GM06990 (cell line): Measurements from ENCODE around the gene DLG2.

Source experiments
- DNase-seq: peaks from one replicate; pipeline ENCODE4 v3.0.0-alpha.2; 2011; ENCODE audit not compliant: insufficient read length; ENCODE audit errors: extremely low read depth
- H3K27me3 ChIP-seq: replicated peaks from 2 replicates; pipeline ENCODE4 v1.6.0; 2011; ENCODE audit warnings: low read length; ENCODE audit not compliant: control insufficient read depth, insufficient read depth
- H3K36me3 ChIP-seq: 2 replicates; pipeline ENCODE4 v1.5.1; 2011; ENCODE audit warnings: low read length; ENCODE audit not compliant: control insufficient read depth, insufficient read depth
- H3K4me3 ChIP-seq: replicated peaks from 2 replicates; pipeline ENCODE4 v1.5.1; 2011; ENCODE audit warnings: low read depth, mild to moderate bottlenecking, control low read depth, low read length
- TF ChIP-seq, protein P1 (sequence below): IDR thresholded peaks from 2 replicates; pipeline ENCODE4 v1.5.1; 2011; ENCODE audit warnings: low read length, control low read depth, mild to moderate bottlenecking, inconsistent platforms; ENCODE audit not compliant: insufficient read depth, poor library complexity, severe bottlenecking

The DLG2 gene

DNA sequence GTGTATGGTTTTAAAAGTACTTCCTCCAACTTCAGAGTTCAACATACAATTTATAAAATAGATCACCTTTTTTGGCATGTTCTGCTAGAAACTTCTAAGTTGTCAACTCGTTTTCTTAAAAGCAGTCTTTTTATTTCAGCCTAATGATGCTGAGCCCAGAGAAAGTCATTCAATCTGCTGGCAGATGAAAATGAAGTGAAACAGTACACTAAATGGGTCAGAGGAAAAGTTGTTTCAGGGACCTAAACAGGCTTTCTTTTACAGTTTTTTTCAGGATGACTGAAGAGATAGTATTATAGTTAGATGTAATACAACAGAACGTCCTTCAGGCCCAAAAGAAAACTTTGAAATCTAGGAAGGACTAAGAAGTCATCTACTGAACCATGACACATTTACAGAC is 1498.3 kb downstream of the DLG2 start:
- Histone ChIP-seq H3K27me3 (no peaks in the 10 kb centered on the region), H3K36me3 (no peaks in the 10 kb centered on the region), H3K4me3 (no peak overlapping the region)
- TF ChIP-seq, protein P1, sequence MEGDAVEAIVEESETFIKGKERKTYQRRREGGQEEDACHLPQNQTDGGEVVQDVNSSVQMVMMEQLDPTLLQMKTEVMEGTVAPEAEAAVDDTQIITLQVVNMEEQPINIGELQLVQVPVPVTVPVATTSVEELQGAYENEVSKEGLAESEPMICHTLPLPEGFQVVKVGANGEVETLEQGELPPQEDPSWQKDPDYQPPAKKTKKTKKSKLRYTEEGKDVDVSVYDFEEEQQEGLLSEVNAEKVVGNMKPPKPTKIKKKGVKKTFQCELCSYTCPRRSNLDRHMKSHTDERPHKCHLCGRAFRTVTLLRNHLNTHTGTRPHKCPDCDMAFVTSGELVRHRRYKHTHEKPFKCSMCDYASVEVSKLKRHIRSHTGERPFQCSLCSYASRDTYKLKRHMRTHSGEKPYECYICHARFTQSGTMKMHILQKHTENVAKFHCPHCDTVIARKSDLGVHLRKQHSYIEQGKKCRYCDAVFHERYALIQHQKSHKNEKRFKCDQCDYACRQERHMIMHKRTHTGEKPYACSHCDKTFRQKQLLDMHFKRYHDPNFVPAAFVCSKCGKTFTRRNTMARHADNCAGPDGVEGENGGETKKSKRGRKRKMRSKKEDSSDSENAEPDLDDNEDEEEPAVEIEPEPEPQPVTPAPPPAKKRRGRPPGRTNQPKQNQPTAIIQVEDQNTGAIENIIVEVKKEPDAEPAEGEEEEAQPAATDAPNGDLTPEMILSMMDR: no peak
- no peak for DNase-seq

DNA sequence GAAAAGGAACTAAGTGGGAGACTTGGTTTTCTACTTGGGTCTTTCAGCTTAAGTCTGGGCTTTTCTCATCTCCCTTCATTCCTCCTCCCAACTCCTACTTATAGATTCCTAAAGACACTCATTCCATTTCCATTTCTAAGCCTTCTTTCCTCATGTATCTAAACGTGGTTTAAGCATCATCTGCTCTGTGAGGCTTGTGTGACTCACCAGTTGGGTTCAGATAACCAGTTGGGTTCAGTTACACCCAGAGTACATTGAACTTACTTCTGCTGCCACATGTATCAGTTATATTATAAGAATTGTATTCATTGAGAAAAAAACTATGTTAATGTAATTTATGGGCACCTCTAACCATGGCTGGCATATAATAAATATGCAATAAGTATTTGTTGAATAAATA is 1509.8 kb downstream of the DLG2 start:
- TF ChIP-seq, protein P1: no peak
- Histone ChIP-seq H3K36me3 (no peaks in the 10 kb centered on the region), H3K27me3 (no peaks in the 10 kb centered on the region), H3K4me3 (no peak overlapping the region)
- DNase-seq: no peak

DNA sequence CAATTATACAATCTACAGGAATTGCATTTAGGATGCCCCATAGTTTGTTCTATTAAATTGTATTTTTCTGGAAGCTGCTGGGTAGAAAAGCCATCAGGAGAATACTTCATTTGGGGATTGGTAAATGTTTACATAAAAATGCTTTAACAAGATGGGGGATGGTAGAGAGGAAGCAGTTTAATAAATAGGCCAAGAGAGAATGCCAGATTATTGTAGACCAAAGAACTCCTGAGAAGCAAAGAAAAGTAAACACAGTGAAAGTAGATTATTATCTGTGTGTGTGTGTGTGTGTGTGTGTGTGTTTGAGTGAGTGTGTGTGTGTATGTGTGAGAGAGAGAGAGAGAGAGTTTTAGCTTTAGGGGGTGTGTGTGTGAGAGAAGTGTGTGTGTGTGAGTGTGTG is 1520.6 kb downstream of the DLG2 start:
- no peaks in the 10 kb centered on the region for H3K36me3 ChIP-seq
- DNase-seq: no peak
- TF ChIP-seq, protein P1: no peak
- no peaks in the 10 kb centered on the region for H3K27me3 ChIP-seq
- H3K4me3 ChIP-seq: no peak overlapping the region

DNA sequence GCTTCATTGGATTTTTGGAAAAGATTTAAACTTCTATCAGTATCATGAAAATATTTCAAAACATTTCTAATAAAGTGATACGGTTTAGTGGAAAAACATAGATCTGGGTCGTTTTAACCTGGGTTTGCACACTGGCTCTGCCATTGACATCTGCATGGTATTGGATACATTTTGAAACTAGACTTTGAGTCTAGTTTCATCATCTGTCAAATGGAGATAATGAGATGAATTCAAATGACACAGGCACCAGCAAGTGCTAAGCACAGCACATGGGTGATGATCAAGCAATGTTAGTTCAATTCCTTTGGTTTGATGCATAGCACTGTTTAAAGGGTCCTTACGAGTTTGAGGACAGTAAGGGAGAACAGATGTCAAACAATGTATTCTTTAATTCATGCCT is 1522.0 kb downstream of the DLG2 start:
- Histone ChIP-seq H3K36me3 (no peaks in the 10 kb centered on the region), H3K27me3 (no peaks in the 10 kb centered on the region), H3K4me3 (no peak overlapping the region)
- TF ChIP-seq, protein P1: no peak
- DNase-seq: no peak

DNA sequence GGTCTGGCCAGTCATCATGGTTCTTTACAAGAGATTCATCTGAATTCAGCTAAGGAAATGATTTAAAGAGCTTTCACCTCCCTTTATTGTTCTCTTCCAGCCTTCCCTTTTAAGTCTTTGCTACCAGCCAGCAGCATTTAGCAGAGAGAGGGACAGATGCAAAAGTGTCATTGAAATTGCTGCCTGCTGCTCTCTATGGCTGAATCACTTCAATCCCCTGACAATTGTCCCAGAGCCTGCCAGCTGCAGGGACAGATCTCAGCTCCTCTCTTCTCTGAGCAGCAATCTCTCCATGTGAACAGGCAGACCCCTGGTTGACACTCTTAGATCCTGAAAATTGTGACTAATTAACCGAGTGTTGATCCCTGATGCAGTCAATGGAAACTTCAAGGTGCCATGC is 1524.0 kb downstream of the DLG2 start:
- Histone ChIP-seq H3K4me3 (no peak overlapping the region), H3K27me3 (no peaks in the 10 kb centered on the region), H3K36me3 (no peaks in the 10 kb centered on the region)
- TF ChIP-seq, protein P1: no peak
- DNase-seq: no peak

DNA sequence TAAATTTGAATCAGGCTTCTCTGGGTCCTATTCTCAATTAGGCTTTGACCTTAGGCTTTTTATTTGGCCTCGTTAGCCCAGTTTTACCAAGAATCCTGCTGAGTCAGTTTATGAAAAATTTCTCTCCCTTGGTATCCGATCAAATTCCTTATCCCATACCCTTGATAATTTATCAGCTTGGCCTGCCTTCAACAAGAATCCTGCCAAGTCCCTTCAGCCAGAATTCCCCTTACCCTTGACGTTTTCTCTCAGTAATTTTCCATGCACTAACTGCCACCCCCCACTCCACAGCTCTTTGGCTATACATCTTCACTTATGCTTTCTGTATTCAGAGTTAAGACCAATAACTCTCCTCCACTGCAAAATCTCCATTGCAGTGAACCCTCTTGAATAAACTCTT is 1530.0 kb downstream of the DLG2 start:
- TF ChIP-seq, protein P1: no peak
- H3K27me3 ChIP-seq: no peaks in the 10 kb centered on the region
- no peaks in the 10 kb centered on the region for H3K36me3 ChIP-seq
- no peak overlapping the region for H3K4me3 ChIP-seq
- DNase-seq: no peak
